Muscle layer of duodenum (tissue), 2 donors: ENCODE data around the gene ABHD3.

Experiments
- H3K27ac ChIP-seq: one replicate; pipeline ENCODE4 v1.7.0; 2013; ENCODE audit warnings: mild to moderate bottlenecking, low read length
- H3K27me3 ChIP-seq: one replicate; pipeline ENCODE4 v1.7.0; 2013; ENCODE audit warnings: low read depth, mild to moderate bottlenecking, control low read depth, low read length
- H3K36me3 ChIP-seq, 2 donors: one replicate each; pipeline ENCODE4 v1.7.0; 2013; ENCODE audit warnings: low read length in 2 of 2, control low read depth in 1 of 2, mild to moderate bottlenecking in 1 of 2; ENCODE audit not compliant: insufficient read depth in 2 of 2, control insufficient read depth in 1 of 2
- H3K4me1 ChIP-seq, 2 donors: one replicate each; pipeline ENCODE4 v1.7.0; 2013; ENCODE audit warnings: low read length in 2 of 2, mild to moderate bottlenecking in 2 of 2, control low read depth in 1 of 2, moderate library complexity in 1 of 2; ENCODE audit not compliant: insufficient read depth in 2 of 2, control insufficient read depth in 1 of 2
- H3K4me3 ChIP-seq, 2 donors: one replicate each; pipeline ENCODE4 v1.7.0; 2013; ENCODE audit warnings: low read length in 2 of 2, low read depth in 1 of 2, mild to moderate bottlenecking in 1 of 2
- H3K9me3 ChIP-seq, 2 donors: one replicate each; pipeline ENCODE4 v1.7.0; 2013; ENCODE audit warnings: low read length in 2 of 2, control low read depth in 1 of 2, mild to moderate bottlenecking in 1 of 2; ENCODE audit not compliant: control insufficient read depth in 1 of 2
- donor health status: healthy.

ABHD3 gene

GRCh38 chr18:21704603-21705364 is at the start of gene ABHD3:
TSS of gene ABHD3 (minus strand) at chr18:21704774. CDS start at chr18:21704665, 109 bp downstream.
- Histone ChIP-seq H3K9me3 (no peaks in the 10 kb centered on the region), H3K27me3 (no peaks in the 10 kb centered on the region), H3K4me3 (peak within 1 kb of the TSS; percentile 84 to 97), H3K36me3 (peaks cover 0 to 4% of the 10 kb centered on the region in 2 donors), H3K27ac (peak within 1 kb of the TSS; percentile 87), H3K4me1 (peaks cover 0 to 8% of the 10 kb centered on the region in 2 donors)

GRCh38 chr18:21747764-21748693 is 43.5 kb upstream of the ABHD3 start:
- no peak overlapping the region for H3K4me3 ChIP-seq
- no peaks in the 10 kb centered on the region for H3K27me3 ChIP-seq
- H3K36me3 ChIP-seq = no peaks in the 10 kb centered on the region
- peaks cover under 1 to 13% of the 10 kb centered on the region in 2 donors for H3K4me1 ChIP-seq
- H3K27ac ChIP-seq = no peak overlapping the region
- no peaks in the 10 kb centered on the region for H3K9me3 ChIP-seq

GRCh38 chr18:21747268-21747667 is 42.7 kb upstream of the ABHD3 start:
- peaks cover 4 to 15% of the 10 kb centered on the region in 2 donors for H3K4me1 ChIP-seq
- H3K9me3 ChIP-seq = no peaks in the 10 kb centered on the region
- H3K36me3 ChIP-seq = no peaks in the 10 kb centered on the region
- H3K27ac ChIP-seq = no peak overlapping the region
- no peak overlapping the region for H3K4me3 ChIP-seq
- H3K27me3 ChIP-seq = no peaks in the 10 kb centered on the region

- peaks cover 9 to 15% of the 10 kb centered on the region in 2 donors for H3K4me1 ChIP-seq
- H3K36me3 ChIP-seq = peaks cover 0 to 4% of the 10 kb centered on the region in 2 donors
- H3K4me3 ChIP-seq = no peak overlapping the region
- H3K27me3 ChIP-seq = no peaks in the 10 kb centered on the region
- H3K27ac ChIP-seq = no peak overlapping the region
- H3K9me3 ChIP-seq = no peaks in the 10 kb centered on the region
These were observed 40.7 kb upstream of the ABHD3 start for GRCh38 chr18:21745231-21745630.

- Histone ChIP-seq H3K36me3 (peaks cover 0 to 4% of the 10 kb centered on the region in 2 donors), H3K27me3 (no peaks in the 10 kb centered on the region), H3K27ac (no peak overlapping the region), H3K9me3 (no peaks in the 10 kb centered on the region), H3K4me3 (peak overlapping the region in 1 of 2 donors; percentile 30), H3K4me1 (peaks cover 15% of the 10 kb centered on the region in 2 donors)
These were observed 38.7 kb upstream of the ABHD3 start for GRCh38 chr18:21743166-21743832.

GRCh38 chr18:21742315-21742687 is 37.7 kb upstream of the ABHD3 start:
- Histone ChIP-seq H3K36me3 (peaks cover 0 to 4% of the 10 kb centered on the region in 2 donors), H3K9me3 (no peaks in the 10 kb centered on the region), H3K4me3 (peak overlapping the region; percentile 67 to 86), H3K27me3 (no peaks in the 10 kb centered on the region), H3K4me1 (peaks cover 10 to 15% of the 10 kb centered on the region in 2 donors), H3K27ac (no peak overlapping the region)

- Histone ChIP-seq H3K4me1 (peaks cover 8 to 15% of the 10 kb centered on the region in 2 donors), H3K4me3 (peak overlapping the region; percentile 67 to 86), H3K36me3 (peaks cover 0 to 4% of the 10 kb centered on the region in 2 donors), H3K27me3 (no peaks in the 10 kb centered on the region), H3K9me3 (no peaks in the 10 kb centered on the region), H3K27ac (no peak overlapping the region)
These were observed 37.2 kb upstream of the ABHD3 start for GRCh38 chr18:21741562-21742314.

GRCh38 chr18:21741312-21741561 is 36.7 kb upstream of the ABHD3 start:
- Histone ChIP-seq H3K36me3 (peaks cover 0 to 4% of the 10 kb centered on the region in 2 donors), H3K9me3 (no peaks in the 10 kb centered on the region), H3K4me3 (peak overlapping the region; percentile 74 to 86), H3K27ac (no peak overlapping the region), H3K4me1 (peaks cover 8 to 15% of the 10 kb centered on the region in 2 donors), H3K27me3 (no peaks in the 10 kb centered on the region)

- Histone ChIP-seq H3K4me3 (peak within 1 kb of the TSS; percentile 74 to 86), H3K9me3 (no peaks in the 10 kb centered on the region), H3K27ac (peak within 1 kb of the TSS; percentile 82), H3K27me3 (no peaks in the 10 kb centered on the region), H3K4me1 (peaks cover 8 to 19% of the 10 kb centered on the region in 2 donors), H3K36me3 (peaks cover 0 to 4% of the 10 kb centered on the region in 2 donors)
These were observed 36.2 kb upstream of the ABHD3 start, which contains the start of gene MIB1 for GRCh38 chr18:21740538-21741311. TSS of gene MIB1 (plus strand) at chr18:21740792. CDS start at chr18:21741584, 792 bp downstream.
